Activated CD4-positive, alpha-beta T cell treated with anti-CD3 and anti-CD28 coated beads, Interleukin-2, amount 50 U/mL, for 48 hours (primary cell): ENCODE data around the gene CACNB3.

Source experiments
- DNase-seq, 2 experiments: peaks; one replicate each; pipeline ENCODE4 v3.0.0-alpha.2; 2020

CACNB3 gene

DNA sequence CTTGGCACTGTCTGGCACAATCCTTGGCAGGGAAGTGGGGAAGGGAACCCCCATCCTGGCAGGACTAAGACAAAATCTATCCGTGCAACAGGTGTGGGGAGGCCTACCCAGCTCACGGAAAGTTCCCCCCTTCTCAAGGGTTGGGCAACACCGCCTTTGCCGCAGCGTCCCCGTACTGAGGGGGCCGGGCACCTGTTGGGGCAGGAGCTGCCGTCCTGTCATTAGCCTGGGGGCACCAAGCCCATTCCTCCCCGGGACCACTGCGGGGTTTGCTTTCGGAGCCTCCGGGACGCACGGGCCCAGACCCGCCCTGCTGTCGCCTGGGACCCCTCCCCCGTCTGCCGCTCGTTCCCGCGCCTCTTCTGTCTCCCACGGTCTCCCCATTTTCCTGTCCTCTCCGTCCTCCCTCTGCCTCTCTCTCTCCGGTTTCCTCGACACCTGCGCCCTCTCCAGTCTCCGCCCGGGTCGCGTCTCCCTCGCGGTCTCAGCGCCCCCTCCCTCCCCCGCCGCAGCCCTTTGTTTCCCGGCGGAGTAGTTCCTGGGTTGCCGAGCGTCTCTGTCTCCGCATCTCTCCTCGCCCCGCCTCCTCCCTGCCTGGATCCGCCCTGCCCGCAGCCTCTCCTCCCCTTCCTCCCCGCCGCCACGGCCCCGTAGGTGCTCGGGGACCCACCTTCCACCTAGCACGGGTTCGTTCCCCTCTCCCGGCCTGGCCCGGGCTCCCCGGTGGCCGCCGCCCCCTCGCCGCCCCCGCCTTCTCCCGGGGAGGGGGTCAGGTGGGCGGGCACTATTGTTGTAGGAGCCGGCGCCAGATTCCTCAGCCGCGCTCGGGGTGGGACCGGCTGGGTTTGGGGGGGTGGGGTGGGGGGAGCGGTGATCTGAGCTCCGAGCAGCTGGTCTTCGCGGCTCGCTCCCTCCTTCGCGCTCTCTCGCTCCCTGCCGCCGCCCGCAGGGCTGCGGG is at the start of gene CACNB3:
CACNB3 (plus strand) TSS at position 624 of the 958 bp plus-strand sequence. CDS start 434 bp downstream, outside the sequence.
- DNase-seq = peak; percentile 83 to 89

DNA sequence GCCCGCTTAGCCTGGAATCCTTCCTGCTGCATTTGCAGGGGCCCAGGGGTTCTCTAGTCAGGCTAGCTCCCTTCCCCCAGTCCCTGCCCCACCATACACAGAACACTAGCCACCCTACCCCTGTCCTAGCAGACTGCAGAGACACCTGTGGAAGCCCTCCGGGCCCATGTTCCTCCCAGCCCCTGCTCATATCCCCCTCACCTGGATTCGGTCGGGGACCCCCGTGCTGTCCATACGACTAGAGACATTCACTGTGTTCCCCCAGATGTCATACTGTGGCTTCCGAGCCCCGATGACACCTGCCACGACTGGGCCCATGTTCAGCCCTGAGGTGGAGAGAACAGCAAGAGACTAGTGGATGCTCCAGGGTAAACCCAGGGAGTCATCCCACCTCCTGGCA is 49.6 kb upstream of the CACNB3 start:
- DNase-seq = no peak

DNA sequence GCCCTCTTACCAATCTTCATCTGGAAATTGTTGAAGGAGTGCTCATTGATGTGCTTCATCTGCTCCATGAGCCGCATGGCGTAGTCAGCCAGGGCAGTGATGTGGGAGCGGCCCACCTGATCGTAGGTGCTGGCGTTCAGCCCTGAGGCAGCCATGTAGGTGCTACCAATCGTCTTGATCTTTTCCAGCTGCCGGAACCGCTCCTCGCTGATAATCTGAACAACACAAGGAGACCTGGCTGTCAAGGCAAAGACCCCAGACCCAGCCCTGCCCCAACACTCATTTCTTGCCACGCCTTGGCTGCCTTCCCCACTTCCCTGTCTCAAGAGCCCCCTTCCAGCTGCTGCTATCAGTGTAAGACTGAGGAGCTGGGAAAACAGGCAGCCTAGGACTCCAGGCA is 47.5 kb upstream of the CACNB3 start:
- no peak for DNase-seq

DNA sequence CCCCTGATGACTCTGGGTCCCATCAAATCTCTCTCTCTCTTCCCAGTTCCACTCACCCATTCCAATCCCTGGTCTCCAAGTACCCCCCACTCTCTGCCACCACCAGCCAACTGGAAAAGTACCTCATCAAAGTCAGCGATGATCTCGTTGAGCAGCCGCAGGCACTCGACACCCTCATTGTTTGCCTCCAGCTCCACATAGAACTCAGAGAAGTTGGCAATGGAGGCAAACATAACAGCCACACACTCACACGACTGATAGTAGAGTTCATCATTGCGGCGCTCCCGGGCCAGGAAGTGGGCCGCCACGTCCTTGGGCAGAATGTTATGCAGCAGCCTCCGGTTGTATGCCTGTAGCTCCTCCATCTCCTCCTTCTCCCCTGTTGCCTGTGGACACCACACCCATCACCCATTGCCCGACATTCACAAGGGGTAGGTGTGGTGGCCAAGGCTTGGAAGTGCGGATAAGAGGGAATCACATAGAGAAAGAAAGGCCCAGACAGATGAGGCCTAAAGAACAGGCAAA is 46.6 kb upstream of the CACNB3 start:
- DNase-seq = no peak

DNA sequence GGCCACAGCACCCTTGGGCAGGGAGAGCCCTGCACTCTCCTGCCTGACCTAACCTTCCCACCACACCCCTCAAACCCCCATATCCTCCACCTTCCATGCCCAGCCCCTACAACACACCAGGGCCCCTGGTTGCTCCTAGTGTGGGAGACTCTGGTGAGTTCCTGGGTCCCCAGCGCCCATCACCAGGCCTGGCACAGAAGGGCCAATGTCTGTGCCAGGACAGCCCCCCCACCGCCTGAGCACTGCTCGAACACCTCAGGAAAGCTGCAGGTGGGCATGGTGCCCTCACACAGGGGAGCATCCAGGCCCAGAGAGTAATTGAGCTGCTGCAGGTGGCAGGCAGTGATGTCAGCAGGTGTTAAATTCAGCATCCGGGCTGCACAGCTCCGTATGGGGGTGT is 44.6 kb upstream of the CACNB3 start:
- DNase-seq = no peak

DNA sequence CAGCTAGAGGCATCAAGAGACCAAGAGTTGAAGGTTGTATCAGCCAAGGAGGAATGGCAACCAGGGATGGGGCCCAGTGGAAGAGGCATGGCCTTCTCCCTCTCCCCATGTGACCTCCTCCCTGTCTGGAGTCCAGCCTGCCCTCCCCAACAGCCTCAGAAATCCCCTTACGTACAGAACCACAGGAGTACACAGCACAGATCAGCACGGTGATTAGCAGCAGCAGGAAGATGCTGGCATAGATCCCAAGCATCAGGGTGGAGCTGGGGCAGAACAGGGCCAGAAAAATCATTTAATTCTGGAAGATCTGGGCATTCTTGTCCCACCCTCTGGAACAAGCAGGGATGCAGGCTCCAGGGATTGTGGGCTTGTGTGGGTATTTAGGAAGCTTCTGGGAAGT is 43.8 kb upstream of the CACNB3 start:
- DNase-seq = no peak

DNA sequence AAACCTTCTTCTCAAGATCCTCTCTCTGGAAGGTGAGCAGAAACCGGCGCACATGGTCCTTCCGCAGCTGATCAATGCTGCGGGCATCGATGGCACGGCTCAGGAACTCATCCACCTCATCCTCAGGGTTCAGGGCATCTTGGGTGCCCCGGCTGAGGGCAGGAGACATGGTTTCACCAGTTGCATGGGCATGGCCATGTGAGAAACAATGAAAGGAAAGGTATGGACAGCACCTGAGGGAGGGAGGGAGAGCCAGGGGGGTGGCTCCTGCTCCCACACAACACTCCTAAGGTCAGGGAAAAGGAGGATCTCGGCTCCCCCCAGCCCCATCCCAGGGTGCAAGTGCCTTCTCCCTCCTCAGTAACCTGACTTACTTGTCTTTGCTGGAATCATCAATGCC is 43.0 kb upstream of the CACNB3 start:
- no peak for DNase-seq

DNA sequence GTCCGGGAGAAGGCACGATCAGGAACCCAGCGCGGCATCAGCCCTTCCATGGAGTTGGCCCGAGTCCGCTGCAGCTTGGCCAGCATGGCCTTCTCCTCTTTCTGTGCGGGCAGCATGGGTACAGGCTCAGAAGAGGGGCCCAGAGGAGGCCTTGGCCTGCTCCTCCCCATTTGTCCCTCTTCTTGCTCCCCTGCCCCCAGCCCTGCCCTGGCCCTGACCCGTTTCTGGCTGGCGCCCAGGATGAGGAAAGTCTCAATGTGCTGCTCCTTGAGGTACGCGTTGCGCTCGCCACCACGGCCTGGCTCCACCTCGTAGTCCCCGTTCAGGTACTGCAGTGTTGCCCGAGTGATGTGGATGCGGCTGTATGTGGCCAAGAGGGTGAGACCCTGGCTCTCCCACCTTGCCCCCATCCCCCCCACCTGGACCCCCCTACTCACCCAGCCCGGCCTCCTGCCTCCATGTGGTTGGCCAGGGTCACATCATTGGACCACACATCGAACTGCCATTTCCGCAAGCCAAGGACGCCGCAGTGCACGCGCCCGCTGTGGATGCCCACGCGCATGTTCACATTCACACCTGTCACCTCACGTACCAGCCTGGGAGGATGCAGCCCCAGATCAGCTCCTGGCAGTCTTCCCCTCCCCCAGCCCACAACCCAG is 42.2 kb upstream of the CACNB3 start:
- no peak for DNase-seq

DNA sequence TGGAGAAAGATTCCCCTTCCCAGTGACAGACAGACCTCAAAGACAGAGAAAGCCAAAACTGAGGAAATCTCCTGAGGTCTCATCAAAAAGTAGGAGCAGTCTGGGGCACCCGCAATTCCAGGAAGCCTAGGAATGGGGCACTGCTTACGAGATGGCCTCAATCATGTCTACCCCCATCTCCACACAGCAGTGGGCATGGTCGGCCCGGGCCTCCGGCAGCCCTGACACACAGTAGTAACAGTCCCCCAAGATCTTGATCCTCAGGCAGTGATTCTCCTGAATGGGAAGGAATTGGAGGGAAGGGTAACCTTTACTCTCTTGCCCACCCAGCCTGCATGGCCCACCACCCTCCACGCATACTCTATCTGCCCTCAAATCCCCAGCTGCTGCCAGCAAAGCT is 41.3 kb upstream of the CACNB3 start:
- no peak for DNase-seq

DNA sequence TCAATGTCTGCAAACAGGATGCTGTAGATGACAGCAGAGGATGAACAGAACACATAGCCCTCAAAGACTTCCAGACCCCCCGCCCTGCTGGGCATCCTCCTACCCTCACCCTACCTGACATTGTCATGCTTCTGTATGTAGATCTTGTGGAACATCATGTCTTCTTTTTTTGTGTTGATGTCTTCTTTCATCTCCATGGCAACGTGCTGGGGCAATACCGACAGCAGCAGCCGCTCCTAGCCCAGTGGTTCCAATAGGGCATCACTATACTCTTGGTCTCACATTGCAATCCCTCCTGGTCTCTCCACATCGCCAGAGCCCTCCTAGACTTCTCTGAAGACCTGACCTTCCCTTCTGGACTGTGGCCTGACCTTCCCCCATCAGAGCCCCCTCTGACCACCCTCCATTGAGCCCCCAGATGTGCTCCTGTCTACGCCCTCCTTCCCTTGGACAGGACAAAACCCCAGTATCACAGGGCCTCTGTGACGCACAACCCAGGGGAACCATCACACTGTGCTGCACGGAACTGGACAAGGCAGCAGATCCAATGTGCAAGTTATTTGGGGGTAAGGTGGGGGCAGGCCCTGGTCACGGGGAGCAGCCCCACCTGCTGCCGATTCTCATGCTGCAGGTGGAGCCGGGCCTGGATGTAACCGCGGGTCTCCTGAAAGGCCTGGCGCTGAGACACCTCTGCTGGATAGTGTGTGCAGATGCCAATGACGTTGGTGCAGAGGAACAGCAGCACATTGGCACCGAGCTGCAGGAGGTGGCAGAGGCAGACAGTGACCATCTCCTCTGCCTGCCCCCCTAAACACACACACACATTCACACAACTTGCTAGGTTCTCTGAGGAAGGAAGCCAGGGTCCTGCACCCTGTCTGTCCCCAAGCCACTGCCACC is 40.5 kb upstream of the CACNB3 start:
- no peak for DNase-seq

DNA sequence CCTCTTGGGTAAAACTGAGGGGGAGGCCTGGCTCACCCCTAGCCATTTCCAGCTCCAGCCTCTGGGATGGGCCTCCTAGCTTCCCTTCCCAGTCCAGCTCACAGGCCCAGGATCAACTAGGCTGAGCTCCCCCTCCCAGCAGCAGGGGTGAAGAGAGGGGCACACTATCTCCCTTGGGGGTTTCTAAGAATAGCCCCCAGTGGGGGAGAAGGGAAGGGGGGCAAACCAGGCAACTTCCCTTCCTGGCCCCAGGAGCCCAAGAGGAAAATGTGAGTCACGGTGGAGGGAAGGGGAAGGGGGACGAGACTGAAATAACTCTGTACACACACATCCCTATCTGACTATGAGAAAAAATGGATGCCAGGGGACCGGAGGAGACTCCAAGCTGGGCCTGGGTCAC is 38.4 kb upstream of the CACNB3 start:
- no peak for DNase-seq

DNA sequence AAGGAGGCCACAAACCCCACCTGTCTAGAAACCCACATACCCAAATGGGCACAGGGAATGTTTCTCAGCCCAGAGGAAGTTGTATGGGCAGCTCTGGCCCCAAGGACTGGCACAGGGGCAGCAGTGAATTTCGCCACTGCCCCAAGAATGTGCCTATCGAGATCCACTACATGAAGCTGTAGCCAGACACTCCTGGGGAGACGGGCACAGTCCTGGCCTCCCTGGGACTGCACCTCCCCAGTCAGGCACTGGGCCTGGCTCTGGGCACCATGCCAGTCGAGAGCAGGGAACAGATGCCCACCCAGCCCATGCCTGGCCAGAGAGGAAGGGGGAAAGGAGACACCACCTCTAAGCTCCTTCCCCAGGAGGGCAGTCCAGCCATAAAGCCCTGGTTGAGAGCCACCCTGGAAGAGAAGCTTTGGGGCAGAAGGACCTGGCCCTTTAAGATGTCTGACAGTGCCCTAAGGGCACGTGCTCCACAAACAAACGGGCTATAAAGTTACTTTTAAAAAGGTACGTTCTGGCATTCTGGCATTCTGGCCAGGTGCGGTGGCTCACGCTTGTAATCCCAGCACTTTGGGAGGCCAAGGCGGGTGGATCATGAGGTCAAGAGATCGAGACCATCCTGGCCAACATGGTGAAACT is 37.8 kb upstream of the CACNB3 start:
- no peak for DNase-seq

DNA sequence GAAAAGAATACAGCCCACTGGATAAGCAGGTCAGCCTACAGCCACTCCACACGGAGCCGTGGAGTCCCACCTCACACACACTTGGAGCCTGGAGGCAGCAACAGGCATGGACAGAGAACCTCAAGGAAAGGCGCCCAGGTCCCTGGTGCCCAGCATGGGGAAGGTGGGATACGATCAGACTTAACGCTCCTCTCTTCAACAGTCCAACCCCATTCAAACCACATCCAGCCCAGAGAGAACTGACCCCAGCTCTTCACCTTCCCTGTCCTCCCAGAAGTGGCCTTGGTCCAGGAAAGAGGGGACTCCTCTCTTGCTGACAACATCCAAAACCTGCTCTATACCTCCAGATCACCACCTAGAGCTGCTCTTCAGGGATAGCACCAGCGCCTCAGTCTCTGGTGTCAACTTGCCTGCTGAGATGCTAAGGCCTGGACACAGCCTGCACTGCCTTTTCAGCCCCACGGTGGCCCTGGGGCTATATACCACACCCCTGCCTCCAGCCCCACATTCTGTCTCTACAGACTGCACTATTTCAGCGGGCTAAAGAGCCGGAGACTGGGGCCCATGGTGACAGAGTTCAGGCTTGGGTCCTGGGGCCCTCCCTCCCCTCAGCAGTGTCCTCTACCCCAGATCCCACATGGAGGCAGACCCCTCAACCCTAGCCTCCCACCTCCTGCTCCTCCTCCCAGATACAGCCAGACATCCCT is 36.4 kb upstream of the CACNB3 start:
- no peak for DNase-seq

DNA sequence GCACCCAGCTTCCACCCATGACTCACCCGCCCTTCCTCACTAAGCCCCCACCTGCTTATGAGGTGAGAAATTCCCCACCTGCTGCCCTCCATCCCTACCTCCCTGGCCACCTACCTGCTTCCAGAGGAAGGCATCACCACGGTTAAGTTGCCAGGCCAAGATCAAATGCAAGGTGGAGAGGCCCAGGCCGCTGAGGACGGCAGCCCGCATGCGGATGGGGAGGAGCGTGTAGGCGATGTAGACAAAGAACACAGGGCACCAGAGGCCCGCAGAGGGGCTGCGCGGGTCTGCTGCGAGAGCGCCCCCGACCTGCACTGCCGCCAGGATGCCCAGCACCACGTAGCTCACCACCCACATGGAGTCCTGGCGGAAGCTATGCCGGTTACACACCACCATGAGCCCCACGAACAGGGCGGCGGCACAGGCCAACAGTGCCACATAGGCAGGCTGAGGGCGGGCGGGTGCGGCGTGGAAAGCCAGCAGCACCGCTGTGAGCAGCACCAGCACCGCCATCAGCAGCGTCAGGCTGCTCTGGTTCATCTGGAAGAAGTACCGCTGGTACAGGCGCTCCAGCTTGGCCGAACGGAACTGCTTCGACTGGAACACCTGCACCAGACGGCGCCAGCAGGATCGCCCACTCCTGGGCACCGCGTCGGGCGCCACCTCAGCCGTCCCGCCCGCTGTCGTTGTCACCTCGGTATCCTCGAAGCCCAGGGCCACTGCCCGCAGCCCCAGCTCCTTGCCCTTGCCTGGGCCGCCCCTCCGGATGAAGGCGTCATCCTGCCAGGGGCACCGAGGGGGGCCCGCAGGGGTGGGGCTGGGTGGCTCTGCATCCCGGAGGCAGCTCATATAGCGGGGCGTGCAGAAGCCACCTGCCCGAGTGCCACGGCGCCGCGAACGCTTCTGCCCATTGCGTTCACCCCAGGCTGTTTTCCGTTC is 35.6 kb upstream of the CACNB3 start:
- no peak for DNase-seq

DNA sequence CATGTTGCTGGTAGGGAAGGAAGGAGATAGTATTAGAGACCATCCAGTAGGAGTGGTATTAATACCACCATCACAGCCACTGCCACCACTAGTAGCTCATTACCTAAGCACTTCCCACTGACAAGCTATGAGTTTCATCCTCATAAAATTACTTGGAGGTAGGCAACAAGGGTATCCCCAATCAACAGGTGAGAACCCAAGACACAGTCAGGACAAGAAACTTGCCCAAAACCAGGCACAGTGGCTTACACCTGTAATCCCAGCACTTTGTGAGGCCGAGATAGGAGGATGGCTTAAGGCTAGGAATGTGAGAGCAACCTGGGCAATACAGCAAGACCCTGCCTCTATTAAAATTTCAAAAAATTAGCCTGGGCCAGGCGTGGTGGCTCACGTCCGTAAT is 34.9 kb upstream of the CACNB3 start:
- no peak for DNase-seq

DNA sequence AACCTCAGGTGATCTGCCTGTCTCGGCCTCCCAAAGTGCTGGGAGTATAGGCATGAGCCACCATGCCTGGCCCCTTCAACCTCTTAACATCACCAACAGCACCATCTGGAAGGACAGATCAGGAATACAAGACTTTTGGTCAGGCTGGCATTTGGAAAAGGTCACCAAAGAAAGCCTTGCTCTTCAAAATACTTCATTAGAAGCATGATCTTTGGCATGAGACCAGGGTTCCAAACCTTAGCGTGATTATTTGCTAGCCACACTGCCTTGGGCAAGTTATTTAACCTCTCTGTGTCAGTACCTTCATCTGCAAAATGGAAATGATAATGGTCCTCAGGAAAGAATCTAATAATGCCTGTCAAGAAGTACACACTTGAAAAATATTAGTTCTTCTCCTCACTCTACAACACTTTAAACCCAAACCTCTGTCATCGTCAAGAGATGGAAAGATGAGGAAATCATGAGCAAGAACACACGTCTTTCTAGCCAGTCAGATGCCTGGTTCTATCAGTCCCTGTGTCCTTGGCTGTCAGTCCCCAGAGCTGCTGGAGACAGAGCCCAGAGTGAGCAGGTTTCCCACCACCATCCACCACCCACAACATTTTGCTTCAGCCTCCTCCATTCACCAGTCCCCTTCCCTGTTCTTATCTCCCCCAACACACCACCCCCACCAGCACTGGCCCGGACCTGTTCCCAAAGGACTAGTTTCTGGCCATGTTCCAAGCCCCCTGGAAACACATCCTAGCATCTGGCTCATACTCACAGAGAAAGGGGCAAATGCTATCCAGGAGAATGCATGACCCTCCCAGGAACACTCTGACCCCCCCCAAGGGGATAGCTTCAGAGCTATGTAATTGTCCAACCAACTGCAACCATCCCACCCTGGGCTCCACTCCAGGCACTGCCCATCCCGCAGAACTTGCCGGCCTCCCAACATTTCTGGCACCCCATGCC is 31.4 kb upstream of the CACNB3 start:
- DNase-seq = no peak

DNA sequence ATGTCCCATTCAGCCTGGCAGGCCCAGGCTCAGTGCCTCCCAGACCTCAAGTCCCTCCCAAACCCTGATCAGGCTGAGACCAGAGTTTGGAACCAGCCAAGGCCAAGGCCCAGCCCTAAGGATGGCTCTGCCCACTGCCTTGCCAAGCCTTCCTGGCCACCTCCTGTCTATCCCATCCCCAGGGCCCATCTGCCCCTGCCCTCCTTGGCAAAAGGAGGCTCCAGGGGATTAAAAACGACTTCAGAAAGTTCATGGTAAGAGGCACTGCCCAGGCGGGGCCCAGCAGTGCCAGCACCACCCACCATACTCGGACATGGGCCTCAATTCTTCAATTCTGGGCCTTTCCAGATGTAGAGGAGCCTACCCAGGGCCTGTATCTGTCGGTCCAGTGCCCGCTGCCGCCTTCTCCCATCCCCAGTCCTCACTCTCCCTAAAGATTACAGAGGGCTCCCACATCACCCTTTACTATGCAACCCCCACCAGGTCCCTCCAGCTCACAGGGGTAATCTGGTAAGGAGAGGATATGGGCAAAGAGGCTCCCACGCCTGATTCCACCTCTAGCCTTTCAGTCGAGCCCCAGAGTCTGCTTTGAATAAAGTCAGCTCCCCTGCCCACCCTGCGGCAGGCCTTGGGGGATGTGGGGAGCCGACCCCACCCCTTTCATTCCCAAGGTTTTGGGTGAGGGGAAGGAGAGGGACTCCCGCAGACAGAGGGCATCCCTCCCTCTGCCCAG is 30.3 kb upstream of the CACNB3 start:
- no peak for DNase-seq

DNA sequence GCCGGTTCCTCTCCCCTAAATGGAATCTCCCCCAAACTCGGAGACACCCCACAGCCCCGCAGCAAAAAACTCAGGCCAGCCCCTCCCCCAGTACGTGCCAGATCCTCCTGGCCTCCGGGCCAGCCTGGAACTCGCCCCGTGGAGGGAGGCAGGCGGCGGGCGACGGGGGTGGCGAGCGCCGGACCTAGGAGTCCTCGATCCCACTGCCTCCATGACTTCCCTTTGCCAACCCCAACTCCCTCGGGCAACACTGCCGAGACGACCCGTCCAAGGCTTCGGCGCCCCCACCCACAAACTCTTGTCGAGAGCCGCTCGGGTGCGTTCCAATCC is 29.8 kb upstream of the CACNB3 start:
- DNase-seq = peak in 1 of 2 experiments; percentile 7
